Measurements from ENCODE around the gene ZNF823.

DNA sequence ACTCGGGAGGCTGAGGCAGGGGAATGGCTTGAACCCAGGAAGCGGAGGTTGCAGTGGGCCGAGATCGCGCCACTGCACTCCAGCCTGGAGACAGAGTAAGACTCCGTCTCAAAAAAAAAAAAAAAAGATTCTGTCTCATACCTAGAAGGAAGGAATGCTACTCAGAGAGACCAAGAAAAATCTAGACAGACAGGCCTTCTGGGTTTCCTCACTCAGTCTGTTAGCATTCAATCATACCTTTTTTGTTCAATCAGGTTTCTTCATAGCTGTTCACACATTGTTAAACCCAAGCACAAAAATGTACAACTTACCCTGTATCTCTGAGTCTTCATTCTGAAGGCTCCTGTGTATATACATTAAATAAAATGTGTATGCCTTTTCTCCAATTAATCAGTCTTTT, 40.5 kb downstream of the ZNF823 start:
- TF ChIP-seq POLR2A (IDR thresholded peaks at IDR 0.05; ENCODE audit: low read depth) (no peak), POLR2AphosphoS5 (IDR thresholded peaks at IDR 0.05) (no peak), EP300 (IDR thresholded peaks at IDR 0.05) (no peak)
- TF ChIP-seq, protein P1, sequence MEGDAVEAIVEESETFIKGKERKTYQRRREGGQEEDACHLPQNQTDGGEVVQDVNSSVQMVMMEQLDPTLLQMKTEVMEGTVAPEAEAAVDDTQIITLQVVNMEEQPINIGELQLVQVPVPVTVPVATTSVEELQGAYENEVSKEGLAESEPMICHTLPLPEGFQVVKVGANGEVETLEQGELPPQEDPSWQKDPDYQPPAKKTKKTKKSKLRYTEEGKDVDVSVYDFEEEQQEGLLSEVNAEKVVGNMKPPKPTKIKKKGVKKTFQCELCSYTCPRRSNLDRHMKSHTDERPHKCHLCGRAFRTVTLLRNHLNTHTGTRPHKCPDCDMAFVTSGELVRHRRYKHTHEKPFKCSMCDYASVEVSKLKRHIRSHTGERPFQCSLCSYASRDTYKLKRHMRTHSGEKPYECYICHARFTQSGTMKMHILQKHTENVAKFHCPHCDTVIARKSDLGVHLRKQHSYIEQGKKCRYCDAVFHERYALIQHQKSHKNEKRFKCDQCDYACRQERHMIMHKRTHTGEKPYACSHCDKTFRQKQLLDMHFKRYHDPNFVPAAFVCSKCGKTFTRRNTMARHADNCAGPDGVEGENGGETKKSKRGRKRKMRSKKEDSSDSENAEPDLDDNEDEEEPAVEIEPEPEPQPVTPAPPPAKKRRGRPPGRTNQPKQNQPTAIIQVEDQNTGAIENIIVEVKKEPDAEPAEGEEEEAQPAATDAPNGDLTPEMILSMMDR (IDR thresholded peaks at IDR 0.05), result no peak

Measured in esophagus muscularis mucosa (tissue), 4 donors.